HT-29 (cell line): Measurements from ENCODE around the gene TGFB2. TPM values are rescaled to one million over a fixed set of nuclear protein-coding genes. Genes with fewer than 3 reads are reported as not detected.

ENCODE experiments used
- DNase-seq: peaks from one replicate; pipeline ENCODE4 v3.0.0-alpha.2; 2015; ENCODE audit warnings: low spot score
- total RNA-seq: library from RNA; depleted of rRNA; stranded (reverse); fragments of >200 nt; shearing (Covaris generic); gene quantifications from 2 replicates; pipeline ENCODE4 v1.2.3, GENCODE V29; 2014

Gene TGFB2
- total RNA-seq, 1 experiment from 2014 or later, result 2.5 TPM

DNA sequence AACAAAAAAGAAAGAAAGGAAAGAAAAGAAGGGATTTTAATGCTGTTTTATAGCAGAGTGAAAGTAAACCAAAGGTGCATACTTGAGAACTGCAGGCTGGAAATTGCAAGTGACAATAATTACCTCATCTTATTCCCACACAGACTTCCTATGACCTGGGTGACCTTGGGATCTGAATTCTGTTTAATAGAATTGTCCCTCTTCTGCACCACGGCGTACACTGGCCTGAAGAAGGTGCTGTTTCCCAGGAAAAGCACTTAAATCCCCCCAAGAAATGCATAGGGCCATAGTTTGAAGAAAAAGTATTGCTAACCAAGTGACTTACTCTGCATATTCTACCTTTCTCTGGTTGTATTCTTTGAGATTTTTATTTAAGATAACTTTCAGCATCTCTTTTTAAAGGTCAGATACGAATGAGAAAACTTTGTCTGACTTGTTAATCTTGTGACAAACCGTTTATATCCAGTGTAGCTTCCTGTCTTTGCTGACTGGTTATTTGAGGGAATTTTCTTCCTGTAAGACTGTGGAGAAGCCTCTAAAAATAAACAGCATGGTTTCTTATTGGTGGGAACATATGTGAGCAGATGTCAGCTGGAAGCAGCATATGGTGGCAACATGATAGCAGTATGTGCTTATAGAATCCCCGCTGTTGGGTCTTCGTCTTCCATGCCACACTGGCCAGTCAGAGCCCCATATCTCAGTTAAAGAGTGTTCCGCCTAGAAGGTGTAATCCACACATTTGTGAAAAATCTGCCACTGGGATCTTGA is 16.3 kb downstream of the TGFB2 start:
- DNase-seq, result peak; percentile 52

DNA sequence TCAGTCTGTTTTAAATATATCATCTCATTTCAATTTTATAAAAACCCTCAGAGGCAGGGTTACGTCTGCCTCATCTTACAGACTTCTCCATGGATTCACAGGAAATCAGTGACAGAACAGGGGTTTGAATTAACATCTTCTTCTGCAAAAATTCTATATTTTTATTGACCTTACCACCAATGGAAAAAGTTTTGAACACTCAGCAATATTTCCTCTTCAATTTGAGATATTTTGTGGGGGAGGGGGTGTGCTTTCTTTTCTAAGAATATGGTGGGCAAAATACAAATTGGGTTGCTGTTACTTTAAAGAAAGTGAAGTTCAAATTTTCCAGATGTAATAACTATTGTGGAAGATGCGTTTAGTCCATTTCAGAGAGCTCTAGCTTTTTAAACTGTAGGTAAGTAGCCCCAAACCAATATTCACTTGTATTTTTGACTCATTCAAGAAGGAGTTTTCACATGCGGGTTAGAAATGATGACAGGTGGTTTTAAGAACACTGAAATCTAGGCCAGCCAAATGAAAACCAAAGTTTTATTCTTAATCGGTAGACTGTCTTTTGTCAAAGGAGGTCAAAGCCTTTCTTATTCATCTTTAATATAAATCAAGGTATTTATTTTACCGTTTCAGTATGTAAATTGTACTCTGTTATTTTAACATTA is 17.4 kb downstream of the TGFB2 start:
- no peak for DNase-seq

DNA sequence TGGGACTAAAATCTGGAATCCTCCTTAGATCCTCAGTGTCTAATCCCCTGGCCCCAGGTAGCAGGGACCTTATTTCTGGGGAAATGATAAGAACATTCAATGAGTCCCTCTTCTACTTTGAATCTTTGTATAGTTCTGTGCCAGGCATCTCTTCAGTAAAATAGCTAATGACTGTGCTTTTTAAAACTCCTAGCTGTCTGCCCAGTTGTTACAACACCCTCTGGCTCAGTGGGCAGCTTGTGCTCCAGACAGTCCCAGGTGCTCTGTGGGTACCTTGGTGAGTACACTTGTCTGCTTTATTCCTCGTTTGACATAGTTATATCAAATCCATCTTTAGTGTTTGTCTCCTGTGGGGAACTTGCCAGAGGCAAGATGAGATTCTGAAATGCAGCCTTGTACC is 18.0 kb downstream of the TGFB2 start:
- no peak for DNase-seq

DNA sequence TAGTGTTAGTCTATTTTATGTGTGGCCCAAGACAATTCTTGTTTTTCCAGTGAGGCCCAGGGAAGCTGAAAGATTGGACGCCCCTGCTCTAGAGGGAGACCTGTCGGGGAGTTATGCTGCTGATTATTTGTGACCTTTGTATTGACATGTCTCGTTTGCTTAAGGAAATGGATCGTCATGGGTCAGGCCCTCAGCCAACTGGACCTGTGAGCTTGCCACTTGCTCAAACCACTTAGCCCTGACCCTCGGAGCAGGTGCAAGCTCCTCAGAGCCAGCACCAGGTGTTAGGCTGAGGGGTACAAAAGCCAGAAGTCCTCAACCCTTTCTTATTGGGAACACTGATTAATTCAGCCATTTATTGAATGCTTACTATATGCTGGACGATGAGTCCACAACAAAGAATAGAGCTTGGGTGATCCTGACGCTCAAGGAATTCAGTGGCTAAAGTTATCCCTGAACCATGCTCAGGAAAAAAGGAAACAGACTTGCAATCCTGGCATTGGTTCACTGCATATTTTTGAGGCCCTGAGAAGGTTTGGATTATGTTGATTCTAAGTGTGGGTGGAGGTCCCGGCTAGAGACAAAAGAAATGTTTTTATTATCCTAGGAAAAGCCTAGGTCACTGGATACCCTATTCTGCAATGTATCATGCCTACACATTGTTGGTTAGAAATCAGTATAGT is 19.0 kb downstream of the TGFB2 start:
- no peak for DNase-seq

DNA sequence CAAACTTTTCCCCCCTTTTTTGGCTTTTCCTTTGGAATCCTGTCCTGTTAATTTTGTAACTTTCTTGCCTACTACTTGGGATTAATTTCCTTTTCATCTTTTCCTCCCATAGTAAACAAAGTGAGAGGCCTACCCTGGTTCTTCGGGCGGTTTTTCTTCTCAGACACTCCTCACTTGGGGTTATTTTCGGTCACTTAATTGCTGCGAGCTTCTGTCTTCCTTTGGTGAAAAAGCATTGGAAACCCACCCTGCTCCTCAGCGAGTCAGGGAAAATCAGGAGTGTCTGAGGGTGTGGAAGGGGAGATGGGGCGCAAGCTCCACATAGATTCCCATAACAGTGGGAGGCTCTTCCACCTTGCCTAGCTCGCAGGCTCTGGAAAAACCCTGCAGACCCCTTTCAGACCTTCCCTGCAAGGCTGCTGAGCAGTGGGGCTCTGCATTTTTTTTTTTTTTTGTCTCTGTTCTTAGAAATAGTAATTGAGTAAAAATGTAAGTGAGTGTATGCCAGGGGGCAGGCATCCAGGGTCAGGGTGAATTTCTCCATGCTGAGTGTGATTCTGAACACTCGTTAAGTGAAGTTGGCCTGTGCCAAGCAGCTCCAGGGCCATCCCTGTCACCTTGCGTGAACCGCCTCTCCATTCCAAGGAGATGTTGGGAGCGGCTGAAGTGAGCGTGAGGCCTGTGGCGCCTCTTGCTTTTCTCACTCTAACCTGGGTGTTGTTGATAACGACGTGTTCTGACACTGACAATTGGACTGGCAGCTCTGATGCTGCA is 20.3 kb downstream of the TGFB2 start:
- DNase-seq, result no peak

DNA sequence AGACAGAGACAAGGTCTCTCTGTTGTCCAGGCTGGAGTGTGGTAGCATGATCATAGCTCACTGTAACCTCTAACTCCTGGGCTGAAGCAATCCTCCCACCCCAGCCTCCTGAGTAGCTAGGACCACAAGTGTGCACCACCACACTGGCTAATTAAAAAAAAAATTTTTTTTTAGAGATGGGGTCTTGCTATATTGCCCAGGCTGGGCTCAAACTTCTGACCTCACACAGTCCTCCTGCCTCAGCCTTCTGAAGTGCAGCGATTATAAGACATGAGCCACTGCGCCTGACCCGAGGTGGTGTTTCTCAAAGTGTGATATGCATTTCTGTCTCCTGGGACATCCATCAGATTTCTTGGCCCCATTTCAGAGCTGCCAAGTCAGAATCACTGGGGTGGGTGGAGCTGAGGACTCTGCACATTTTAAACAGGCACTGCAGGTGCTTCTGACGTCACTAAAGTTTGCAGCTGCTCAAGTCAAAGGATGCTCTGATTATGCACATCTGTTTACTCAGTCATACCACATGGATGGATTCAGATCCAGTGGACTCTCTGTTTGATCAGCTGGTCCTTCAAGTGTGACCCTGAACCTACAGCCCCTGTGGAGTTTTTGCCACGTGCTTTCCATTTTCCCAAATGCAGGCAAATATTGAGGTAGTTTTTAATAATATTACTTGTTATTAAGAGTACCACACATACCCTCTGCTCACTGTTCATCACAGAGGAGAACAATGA is 21.4 kb downstream of the TGFB2 start:
- no peak for DNase-seq

DNA sequence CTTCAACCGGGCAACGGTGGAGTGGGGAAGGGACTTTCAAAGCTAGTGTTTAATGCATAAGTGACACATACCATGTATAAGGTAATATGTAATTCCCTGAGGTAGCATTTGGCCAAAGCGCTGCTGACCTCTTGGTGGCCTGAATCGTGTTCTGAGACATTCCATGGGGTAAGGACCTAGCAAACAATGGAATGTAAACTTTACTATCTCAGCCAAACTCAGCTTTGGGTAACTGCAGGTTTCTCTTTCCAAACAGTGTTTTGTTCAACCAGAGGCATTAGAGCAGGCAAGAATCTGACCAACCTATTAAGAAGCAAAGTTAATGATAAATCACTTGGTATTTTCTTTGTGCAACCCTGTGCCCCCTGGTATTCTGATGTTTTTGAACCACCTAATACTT is 22.0 kb downstream of the TGFB2 start:
- no peak for DNase-seq

DNA sequence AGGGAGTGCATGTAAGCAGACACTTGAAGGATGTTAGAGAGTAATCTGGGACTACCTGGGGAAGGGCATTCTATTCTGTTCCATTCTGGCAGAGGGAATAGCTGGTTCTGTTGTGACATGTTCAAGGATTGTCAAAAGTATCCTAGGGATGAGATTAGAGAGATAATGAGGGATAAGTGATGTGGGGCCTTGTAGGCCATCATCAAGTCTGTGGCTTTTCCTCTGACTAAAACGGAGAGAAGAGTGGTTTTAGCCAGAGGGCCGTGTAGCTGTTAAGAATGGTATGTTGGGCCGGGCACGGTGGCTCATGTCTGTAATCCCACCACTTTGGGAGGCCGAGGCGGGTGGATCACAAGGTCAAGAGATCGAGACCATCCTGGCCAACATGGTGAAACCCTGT is 23.6 kb downstream of the TGFB2 start:
- DNase-seq, result no peak

DNA sequence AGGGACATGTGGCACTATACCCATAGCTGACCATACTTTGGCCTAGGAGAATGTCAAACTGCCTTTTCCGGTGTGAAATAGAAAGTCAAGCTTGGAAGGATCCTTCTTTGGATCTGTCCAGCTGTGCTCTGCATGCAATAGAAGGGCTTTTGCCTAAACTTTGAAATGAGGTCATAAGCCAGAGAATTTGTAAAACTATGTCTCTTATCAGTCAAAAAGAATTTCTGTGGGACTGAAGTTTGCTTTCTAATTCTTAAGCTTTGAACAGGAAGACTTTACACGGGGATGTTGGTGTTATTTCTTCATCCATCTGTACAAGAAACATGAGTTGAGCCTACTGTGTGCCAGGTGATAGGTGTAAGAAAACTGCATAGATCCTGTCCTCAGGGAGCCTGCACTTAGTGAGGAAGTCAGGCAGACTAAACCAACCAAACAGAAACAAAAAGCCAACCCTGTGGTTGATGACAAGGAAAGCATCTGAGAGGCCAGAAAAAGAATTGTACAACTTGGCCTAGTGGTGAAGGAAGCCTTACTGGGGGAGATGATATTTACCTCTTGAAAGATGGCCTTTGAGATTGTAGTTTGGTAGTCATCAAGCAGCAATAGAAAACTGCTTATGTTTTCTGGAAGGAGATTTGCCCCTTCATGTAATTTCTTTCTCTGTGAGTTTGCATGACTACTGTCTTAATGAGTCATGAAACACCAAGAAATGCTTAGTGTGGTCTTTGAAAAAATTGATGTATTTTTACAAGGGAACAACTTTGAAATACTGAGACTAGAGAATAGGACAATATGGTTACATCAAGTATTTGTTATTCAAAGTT is 24.8 kb downstream of the TGFB2 start:
- DNase-seq, result no peak

DNA sequence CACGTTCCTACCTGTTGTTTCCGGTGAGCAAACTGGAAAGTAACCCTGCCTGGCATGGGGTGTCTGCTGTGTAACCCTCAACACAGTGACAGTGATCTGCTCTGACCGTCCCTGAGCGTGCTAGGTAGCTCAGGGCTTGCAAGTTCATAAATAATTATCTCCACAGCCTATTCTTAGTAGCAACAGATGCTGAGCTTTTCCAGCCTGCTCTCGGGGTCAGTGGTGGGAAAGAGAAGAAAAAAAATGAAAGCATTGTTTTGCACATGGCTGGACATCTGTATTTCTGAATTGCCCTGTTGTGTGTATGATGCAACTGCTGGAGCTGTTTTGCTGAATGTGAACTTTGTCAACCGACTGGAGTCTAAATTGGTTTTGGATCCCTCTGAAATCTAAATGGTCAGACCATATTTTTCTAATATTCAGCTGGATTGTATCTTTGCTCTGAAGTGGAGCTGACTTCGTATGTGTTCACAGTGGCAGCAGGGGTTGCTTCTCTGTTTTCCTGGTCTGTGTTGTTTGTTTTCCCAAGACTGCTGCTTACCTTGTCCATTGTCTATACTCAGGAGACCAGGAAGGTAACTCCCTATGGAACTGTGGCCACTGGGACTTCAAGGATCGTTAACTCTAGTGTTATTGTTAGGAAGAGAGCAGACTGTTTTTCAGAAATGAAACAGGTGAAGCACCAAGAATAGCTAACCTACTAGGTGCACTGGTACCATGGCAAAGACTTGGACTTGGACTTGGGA is 27.0 kb downstream of the TGFB2 start:
- no peak for DNase-seq

DNA sequence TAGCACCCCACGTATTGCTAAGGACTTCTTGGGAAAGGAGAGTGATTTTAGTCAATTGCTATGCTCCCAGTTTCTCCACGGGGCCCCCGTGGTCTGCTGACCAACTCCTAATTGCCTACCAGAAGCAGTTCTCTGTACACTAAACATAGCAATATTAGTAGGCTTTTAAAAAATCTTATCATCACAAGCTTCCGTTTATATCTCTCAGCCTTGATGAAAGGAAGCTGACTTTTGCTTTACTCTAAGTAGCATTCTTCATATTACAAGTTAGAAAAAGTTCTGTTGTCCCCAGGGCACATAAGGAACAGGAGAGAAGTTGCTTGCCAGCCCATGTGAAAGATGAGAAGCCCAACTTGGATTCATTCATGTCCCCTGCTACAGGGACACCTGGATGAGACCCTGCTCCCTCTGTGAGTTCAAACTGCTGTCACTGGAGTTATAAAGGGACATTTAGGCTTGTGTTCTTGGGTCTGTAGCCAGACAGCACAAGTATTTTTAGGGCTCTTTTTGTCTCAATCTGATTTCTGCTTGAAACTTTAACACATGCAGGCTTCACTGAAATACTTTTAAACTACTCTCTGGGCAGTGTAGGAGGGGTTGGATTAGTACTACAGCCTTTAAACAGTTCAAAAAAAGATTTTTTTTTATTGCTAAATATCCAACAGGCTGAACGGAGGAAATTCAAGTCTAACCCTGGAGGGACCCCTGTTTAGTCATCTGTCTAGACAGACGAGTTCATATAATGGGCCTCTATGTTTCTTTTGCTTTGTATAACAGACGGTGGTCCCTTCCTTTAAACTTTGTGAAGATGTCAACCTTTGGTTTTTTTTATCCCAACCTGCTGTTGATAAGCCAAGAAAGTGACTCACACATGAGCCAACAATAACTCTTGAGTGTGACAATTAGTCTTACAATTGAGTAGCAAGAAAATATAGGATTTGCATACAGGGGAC is 29.5 kb downstream of the TGFB2 start:
- DNase-seq, result no peak

DNA sequence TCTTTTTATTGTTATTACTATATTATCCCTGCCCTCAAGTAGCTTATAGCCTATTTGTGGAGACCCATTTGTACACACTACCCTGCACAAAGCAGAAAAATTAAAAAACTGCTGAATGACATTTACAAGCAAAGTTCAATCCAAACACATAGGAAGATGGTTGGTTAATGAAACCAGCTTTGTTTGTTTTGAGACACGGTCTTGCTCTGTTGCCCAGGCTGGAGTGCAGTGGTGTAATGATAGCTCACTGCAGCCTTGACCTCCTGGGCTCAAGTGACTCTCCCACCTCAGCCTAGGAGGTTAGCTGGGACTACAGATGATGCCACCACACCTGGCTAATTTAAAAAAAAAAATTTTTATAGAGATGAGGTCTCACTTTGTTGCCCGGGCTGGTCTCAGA is 31.6 kb downstream of the TGFB2 start:
- DNase-seq, result no peak

DNA sequence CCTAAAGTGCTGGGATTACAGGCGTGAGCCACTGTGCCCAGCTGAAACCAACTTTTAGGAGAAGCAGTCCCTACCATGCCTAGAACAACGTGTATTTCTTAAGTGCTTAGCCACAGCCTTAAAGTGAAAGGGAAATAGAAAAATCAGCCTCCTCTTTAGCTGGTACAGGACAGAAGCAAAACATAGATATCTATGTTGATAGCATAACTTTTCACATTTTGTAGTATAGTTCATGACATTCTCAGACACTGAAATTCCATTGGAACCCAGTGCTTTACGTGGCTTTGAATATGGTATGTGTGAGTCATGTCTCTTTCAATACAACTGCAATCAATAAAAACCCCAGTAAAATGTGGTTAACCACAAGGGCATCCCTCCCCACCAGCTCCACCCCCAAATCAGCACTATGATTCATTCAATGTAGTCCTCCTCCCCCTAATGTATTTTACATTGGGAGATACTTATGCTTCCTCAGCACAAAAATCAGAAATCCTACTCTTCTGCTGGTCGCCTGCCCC is 32.1 kb downstream of the TGFB2 start:
- DNase-seq, result peak; percentile 92

DNA sequence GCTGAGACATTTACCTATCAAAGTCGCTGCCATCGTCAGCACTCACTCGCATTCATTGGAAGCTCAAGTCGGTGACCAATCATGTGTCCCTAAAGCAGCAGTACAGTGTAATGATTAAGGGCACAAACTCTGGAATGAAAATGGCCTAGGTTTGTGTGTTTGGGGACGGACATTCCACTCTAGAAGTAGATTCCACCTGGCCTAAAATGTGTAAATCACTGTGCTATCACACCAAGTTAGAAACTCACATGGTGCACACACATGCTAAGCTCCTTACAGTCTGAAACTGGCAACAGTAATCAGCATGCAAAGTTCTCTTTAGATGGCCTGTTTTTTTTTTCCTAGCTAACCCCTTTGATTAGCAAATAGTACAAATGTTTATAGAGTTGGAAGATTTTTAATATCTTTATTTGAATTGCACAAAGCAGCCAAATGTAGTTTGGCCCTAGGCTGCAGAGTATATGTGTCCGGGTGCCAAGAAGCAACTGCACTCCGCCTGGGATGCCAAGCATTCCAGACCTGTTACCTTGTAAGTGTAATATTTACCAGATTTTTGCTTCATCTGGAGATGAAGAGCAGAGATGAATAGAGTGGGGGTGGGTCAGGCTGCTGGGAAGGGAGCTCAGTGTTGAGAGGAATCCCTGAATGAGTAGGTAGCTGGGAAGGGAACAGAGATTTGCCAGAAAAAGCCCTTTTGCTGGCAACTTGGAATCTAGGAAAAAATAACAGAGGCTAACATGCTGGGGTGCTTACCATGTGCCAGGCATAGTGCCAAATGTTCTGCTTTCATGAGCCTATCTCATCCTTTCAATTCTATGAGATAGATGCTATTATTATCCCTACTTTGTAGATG is 35.2 kb downstream of the TGFB2 start:
- peak; percentile 76 for DNase-seq

DNA sequence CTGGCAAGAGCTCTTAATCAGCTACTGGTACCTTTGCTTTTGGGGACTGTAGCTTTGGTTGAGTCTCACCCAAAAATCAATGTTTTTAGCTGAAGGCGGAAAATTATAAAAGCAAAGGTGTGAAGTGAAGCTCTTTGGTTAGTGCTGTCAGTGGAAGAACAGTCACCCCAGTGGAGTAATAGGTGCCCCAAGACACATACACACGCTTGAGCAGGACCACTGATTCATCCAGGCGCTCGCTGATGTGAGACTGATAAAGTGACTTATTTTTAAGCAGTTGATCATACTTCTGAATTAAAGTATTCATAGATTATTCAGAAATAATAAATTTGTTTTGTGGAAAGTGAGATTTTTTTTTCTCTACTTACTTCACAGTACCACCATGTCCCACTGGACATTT is 37.1 kb downstream of the TGFB2 start:
- DNase-seq, result no peak

DNA sequence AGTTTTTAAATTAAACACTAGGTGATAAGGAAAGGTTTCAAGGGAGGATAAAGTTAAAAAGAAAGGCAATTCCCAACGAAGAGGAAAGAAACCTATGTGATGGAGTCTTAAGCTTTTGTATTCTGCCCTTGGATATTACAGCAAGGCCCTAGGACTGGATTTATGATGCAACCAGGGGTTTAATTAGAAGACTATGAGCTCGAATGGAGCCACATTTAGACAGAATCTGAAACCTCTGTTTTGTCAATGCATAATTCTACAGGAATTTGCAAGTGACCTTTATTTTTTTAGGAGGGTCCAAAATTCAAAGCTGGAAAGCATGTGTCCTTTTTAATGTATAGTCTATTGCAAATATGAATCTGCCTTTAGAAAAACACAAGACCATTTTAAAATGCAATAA is 37.9 kb downstream of the TGFB2 start:
- DNase-seq, result no peak

DNA sequence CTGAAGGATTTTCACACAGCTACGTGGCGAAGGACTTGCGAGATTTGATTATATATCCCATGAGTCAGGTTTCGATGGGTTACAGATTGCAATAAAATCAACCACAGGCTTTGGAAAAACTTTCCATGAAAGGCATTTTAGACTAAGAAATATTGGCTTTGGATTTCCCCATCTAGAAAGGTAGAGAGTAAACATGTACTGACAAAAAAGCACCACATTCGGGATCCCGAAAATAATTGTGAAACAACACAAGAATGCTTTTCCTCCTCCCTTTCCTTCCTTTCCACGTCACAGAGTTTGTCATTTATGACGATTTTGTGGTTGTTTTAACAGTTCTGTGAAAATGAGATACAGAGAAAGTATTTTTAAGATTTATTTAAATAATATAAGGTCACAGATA is 38.5 kb downstream of the TGFB2 start:
- no peak for DNase-seq
